Stimulated activated CD4-positive, alpha-beta T cell treated with anti-CD3 and anti-CD28 coated beads, Interleukin-12 subunit alpha, Interleukin-12 subunit beta, amount 100 ng/mL, for 24 hours (primary cell): ENCODE results near the gene ADCY3.

Experiments used
- DNase-seq, 2 experiments: peaks; one replicate each; pipeline ENCODE4 v3.0.0-alpha.2; 2020; ENCODE audit warnings: low read depth in 2 of 2

Gene ADCY3

DNA sequence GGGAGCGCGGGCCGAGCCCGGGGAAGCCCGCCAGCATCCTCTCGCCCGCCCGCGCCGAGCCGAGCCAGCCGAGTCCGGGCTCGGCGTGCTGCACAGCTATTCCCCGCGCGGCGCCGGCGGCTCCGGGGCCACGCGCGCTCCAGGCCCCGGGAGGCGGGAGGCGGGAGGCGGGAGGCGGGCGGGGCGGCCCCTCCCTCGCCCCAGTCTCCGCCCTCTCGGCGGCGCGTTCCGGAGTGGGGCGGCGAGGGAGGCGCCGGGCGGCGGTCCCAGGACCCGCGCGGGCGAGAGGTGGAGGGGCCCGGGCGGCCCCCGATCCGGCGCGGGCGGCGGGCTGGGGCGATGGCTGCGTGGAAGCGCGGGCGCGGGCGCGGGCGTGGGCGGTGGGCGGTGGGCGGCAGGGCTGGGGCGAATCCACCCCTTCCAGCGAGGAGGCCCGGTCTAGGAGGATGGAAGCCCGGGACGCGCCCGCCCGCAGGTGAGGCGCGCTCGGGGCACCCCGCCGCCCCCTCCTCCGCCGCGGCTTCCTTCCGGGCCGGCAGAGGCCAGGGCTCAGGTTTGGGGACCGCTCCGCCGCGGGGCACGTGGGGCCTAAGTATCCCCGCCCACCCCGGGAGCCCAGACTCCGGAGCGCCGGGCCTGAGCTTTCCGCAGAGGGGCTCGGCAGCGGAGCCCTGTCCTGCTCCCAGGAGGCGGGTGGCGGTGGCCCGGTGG is at the start of gene ADCY3:
TSS of gene ADCY3 (minus strand) at position 140 of the 711 bp plus-strand sequence. CDS start 1,250 bp downstream, outside the sequence.
- peak in 1 of 2 experiments; percentile 59 for DNase-seq

DNA sequence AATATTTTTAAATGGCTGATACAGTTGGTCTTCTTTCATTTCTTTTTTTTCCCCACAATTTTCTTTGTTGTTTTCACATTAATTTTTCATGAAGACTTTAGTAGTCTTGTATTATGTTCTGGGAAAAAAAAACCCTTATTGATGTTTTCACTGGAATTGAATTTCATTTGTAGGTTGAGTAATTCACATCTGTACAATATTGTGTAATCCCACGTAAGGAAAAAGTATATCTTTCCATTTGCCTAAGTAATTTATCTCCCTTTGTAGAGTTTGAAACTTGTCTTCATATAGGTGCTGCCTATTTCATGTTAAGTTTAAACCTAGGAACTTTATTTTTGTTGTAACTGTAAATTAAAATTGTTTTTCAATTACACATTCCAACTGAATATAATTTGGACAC is 49.7 kb upstream of the ADCY3 start:
- DNase-seq, result no peak

DNA sequence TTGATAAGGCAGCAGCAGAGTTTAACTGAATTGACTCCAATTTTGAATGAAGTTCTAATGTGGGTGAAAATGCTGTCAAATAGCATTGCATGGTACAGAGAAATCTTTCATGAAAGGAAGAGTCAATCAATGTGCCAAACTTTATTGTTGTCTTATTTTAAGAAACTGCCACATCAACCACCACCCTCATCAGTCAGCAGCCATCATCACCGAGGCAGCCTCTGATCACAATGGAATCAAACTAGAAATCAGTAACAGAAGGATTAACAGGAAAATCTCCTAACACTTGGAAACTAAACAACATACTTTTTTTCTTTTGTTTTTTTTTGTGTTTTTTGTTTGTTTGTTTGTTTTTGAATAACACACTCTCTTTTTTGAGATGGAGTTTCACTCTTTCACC is 41.9 kb upstream of the ADCY3 start:
- no peak for DNase-seq

DNA sequence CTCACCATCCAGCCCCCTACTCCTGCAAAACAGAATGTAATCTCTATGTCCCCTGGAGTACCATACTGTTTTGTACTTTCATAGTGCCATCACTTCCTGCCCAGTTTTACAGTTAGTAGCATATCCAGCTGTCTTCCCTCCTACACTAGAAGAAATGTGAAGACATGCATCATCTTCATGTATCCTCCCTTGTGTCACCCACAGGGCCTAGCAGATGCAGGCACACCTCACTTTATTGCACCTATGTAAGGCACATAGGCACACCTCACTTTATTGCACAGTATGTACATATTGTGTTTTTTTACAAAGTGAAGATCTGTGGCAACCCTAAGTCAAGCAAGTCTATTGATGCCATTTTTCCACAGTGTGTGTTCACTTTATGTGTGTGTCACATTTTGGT is 39.7 kb upstream of the ADCY3 start:
- no peak for DNase-seq

DNA sequence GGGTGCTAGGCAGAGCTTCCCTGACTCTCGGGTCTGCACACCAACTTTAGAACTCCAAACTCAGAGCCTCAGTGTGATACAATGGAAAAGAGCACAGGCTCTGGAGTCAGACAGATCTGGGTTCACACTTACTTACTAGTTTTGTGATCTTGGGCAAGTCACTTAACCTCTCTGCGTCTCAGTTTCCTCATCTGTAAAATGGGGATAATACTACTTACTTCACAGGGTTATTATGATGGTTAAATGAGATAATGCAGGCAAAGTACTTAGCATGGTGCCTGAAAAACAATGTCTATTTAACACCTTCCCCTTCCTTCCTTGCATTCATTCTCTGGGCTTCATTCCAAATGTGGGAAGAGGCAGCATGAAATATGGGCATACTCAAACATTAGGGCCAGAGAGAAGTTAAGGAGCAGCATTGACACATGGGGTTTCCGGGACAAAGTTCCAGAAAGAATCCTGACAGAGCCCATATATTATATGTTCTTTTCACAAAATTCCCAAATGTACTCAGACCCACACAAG is 38.4 kb upstream of the ADCY3 start:
- DNase-seq, result no peak

DNA sequence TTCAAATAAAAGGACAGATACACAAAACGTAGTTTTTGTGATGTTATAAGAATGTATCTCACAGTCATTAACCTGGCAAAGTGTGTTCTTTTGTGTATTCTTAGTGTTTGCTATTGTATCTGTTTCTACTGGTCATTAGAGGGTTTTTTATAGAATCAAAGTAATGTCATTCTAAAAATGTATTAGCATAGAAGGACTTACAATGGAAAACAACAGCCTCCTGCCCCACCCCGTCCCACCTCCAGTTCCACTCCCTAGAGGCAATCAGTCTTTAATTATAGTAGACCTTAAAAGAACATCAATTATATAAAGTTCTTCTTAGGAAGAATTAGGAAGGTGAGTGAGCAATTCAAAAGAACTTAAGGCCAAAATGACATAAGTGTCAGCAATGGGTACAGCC is 37.9 kb upstream of the ADCY3 start:
- DNase-seq, result no peak

DNA sequence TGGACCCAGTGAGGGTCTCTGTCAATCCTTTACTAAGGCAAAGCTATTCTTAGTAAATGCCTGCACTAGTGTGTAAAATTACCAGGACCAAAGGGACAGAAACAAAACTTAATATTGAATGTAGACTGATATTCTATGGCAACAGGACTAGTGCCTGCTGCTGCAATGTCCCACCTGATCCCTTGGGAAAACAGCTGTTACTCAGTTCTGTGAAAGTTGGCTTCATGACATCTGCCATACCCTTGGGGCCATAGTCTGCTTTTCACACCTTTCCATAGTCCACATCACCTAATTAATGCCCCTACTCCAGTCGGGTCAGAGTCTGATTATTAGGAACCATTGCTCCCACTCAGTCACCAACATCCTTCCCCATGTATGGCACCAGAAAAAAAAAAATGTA is 37.2 kb upstream of the ADCY3 start:
- no peak for DNase-seq

DNA sequence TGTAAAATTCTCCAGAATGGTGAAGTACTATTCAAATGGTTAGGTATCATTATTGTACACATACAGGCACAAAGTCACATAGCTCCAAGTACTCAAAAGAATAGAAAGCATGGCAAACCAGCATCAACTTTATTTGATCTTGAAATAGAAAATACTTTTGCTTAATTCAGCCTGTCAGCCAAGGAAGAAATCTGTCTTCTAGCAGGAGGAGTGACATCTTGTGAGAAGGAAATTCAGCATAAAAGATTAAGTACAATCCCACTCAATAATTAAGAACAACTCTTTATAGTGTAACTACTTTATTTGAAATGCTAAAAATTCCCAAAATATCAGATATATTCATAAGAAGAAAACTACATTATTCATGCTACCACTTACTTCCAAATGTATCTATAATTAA is 35.9 kb upstream of the ADCY3 start:
- no peak for DNase-seq

DNA sequence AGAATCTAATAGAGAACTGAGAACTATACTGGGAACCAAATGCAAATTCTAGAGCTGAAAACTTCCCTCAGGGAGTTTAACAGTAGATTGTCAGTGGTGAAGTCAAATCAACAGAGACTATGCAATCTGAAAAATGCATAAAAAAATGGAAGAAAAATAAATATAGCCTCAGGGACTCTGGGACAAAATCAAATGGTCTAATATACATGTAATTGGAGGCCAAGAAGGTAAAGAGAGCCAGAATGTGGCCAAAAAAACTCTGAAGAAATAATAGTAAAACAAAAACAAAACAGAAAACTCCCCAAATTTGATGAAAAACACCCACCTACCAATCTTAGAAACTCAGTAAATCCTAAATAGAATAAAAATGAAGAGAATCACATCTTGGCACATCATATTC is 35.2 kb upstream of the ADCY3 start:
- no peak for DNase-seq

DNA sequence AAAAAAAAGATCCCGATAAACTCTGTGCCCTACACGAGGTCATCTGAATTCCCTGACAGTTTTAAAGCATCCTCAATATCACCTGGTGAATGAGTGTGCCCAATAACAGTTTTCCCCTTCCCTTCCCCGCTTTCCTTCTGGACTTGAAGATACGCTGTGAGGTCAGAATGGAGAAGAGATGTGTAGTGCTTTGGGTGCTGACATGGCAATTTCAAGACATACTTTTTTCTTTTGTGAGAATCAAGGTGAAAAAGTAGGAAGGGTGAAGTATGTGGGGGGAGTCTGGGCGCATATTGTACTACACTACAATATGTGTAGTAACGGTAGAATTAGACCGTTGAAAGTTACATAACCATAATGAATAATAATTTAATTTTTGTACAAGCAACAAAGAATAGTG is 30.1 kb upstream of the ADCY3 start:
- DNase-seq, result no peak

DNA sequence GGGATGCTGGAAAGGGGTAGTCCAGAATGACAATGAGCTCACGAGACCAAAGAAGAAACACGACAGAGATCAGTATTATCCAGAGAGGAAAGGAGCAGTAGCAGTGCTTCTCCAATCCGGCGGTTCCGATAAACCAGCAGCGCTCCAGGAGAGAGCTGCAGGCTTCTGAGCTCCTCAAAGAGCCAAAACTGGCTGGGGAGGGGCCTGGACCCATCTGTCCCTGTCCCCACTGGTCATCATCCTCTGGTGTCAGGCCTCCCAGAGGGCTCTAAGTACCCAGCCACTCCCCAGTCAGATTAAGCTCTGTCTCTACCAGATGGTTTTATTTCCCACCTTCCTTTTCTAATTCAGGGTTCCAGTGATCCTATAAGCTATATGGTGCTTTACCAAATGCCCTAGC is 28.5 kb upstream of the ADCY3 start:
- no peak for DNase-seq

DNA sequence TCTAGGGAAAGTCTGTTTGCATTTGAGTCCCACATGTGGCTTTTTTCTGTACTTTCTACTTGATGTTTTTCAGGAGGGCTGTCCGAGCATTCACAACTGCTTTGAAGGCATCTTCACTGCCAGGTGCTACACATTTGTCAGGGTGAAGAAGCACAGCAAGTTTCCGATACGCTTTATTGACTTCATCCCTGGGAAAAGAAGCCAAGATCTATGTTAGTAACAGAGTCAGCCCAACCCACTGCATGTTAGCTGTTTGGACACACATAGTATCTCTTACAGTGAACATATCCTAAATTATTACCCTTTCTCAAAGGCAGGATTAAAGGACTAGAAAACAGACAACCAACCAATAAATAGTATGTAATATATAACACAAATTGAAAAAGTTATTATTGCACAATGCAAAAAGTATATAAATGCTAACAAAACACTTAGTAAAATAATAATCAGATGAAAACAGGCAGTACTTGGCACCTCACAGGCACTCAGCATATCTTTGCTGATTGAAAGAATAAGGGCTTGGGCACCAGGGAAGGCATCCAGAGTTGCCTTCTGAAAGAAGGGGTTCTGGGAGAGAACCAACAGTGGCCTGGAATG is 27.6 kb upstream of the ADCY3 start:
- no peak for DNase-seq

DNA sequence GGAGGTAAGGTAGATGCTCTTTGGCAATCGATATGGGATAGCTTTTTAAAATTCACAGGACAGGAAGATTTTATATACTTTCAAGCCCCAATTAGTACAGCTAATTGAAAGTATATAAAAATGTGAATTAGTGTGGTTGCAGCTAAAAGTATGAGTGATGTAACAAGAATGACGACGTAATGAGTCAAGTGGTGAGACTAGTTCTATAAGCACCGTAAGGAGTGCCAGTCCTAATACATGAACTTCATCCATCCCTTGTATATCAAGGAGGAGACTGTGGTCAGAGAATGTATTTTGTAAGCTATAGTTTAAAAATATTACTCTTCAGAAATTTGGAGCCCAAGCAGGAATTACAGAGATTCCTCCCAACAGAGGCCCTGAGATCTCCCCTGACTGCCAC is 25.9 kb upstream of the ADCY3 start:
- DNase-seq, result no peak

DNA sequence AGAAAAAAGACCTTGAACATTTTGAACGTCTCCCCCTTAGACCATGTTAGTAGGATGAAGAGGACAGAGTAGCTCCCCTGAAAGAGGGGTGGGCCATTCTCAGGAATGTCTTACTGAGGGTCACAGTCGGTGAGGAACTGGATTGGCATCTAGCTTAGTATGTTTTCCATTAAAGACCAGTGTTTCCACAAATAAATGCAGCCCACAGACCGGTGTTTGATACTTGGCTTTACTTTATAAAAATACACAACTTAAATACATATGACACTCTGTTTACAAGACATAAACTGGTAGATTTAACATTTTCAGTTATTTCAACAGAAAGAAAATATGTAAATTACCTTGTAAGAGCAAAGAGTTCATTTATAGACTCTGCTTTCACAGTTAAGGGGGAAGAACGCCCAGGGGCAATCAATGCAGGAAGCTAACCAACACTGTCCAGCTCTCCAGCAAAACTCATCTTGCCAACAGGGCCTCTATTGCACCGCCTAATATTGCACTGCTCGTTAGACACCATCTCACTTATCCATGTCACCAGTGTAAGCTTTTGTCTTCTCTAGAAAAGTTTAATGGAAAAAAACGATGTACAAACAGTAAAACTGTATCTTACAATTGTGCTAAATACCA is 23.5 kb upstream of the ADCY3 start:
- no peak for DNase-seq

DNA sequence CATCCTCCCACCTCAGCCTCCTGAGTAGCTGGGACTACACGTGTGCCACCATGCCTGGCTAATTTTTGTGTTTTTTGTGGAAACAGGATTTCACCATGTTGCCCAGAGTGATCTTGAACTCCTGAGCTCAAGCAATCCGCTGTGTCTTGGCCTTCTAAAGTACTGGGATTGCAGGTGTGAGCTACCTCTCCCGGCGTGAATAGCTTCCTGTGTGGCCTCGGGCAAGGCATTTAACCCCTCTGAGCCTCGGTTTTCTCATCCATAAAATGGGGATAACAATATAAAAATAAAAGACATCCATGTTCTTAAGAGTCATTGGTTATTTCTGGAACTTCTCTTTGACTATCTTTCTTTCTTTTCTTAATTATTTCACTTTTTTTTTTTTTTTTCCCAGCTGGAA is 19.3 kb upstream of the ADCY3 start:
- DNase-seq, result no peak

DNA sequence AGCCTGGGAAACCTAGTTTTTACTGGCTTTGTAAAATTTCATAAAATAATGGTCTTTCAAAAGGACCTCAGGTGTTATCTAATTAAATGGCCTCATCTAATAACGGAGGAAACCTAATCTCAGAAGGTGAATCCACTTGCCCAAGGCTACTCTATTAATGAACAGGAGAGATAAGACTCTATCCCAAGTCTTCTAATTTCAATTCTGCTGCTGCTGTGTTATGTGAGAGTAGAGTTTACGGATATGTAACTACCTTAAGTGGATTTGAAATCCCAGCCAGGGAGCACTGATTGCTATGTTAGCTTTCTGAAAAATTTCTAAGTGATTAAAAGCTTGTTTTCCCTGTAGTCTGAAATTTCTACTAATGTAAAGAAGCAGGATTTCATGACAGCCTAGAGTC is 17.2 kb upstream of the ADCY3 start:
- no peak for DNase-seq

DNA sequence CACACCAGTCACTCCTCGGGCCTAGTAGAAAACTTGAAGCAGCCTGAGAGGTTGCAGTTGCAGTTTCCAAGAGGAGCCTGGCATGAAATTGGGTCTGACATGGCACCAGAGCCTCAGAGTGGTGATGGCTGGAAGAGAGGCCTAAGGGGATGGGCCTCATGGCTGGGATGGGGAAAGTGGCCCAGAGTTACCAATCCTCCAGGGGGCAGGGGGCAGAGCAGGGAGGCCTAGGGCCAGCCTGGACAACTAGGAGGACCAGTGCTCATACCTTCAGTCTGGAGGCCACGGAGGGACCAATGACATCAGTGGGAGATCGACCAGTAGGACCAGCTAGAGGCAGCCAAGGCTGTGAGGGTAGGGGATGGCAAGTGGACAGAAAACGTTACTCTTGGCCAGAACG is 15.1 kb upstream of the ADCY3 start:
- DNase-seq, result no peak

DNA sequence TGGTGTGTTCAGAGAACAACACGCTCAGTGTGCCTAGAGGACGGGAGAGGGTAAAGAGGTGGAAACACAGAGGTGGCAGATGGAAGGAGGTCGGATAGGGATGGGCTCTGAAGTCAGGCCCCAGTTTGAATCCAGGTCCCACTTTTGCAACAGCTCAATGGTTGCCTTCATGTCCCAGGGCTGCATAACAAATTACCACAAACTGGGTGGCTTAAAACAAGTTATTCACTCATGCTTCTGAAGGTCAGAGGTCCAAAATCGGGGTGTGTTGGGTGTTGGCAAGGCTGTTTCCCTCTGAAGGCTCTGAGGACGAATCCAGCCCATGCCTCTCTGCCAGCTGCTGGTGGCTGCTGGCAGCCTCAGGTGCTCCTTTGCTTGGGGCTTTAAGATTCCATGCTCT is 12.7 kb upstream of the ADCY3 start:
- no peak for DNase-seq

DNA sequence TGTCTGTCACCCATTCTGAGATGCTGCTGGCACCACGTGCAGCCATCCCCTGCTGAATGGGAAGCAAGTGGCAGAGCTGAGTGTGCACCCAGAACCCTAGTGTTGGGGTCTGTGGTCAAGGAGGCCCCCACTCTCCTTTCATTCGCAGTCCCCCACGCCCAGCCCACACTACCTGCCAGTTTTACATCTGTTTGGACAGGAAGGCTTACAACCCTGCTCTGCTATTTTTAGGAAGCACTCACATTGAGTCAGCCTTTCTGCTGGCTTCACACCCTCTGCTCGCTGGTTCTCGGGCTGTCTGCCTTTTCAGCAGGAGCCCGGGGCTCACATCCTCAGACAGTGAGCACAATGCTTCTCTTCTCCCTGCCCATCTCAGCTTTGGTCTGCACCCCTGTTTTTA is 10.7 kb upstream of the ADCY3 start:
- DNase-seq, result no peak

DNA sequence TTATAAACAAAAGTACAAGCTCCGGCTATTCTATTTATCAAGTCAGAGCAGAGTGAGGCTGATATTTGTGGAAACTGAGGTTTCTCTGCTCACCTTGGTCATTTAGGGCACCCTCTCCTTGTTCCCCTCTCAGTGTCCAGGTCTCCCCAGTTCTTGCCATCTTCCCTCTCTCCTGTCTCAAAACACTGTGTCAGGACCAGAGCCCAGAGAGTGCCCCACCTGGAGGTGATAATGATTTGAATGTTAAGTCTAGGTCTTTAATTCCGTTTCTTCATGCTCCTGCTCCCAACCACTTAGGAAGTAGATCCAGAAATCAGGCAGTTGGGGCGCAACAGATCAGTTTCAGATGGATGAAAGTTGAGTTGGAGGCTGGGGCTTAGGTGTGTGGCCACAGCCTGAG is 9.2 kb upstream of the ADCY3 start:
- no peak for DNase-seq

DNA sequence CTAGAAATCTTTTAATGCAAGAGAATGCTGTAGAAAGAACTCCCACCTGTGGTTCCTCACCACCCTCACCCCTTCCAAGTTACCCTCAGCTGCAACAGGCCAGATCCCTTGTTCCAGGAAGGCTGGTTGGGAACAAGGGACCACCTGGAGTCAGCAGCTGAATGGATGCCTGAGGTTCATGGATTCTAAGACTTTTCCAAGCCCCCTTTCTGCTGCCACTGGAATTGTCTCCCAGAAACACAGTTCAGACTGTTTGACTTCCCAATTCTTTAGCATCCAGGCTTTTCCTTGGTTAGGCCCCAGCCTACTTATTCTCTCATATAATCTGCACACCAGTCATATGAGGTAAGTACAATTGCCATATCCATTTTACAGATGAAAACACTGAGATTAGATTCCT is 8.0 kb upstream of the ADCY3 start:
- DNase-seq, result no peak

DNA sequence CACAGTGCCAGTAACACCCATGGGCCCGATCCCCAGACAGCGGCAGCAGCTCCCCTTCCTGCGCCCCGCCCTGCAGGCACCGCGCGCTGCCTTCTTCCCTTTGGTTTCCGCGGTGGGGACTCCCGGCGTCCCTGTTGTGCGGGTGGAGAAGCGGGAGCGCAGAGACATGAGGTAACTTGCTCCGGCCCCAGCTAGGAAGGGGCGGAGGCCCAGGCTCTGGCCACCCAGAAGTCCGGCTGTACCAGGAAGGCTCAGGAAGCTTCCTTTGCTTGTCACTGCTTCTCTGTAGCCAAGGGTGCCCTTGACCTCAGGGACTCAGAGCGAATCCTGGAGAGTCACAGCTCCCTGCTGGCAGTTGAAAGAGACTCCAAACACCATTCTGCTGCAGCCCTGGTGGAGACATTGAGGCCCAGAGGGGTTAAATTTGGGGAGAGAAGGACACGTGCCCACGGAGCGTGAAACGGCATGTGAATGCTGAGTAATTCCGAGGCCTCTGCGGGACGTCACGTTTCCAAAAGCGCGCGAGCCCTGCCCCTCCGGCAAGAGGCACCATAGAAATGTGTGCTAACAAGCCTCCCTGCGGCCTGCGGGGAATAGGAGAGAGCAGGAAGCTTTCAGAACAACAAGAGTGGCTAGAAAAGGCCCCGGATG is 6.7 kb upstream of the ADCY3 start:
- DNase-seq, result peak in 1 of 2 experiments; percentile 40

DNA sequence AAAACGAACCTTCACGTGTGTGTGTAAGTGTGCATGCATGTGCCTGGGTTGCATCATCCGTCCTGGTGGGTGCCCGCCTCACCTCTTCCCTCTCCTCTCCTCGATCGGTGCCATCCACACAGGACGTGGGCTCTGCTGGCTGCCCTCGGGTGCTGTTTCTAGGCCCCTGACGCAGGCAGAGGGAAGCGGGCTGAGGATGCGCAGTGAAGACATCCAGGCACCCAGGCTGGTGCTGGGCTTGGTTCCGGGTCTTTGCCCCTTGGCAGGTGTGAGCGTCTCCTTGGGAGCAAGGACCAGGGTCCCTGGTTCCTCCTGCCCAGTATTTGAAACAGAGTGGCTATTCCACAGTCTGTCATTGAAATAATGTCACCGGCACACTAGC is 6.2 kb upstream of the ADCY3 start:
- no peak for DNase-seq
